Sigmoid colon (tissue), 4 donors: ENCODE measurements around the gene SESN1.

Source experiments
- CTCF ChIP-seq, 4 experiments: fragments of 450-650 bp in 3 of 4; fragments of 200-600 bp in 1 of 4; IDR thresholded peaks; one replicate each; pipeline ENCODE4 v1.5.1; 2016 to 2019; ENCODE audit warnings: antibody characterized with exemption in 4 of 4, mild to moderate bottlenecking in 3 of 4, moderate library complexity in 2 of 4
- EP300 ChIP-seq, 4 donors: sonication (generic); formaldehyde crosslinking; IDR thresholded peaks; one replicate each; pipeline ENCODE4 v1.6.1; 2017; ENCODE audit warnings: antibody characterized with exemption in 4 of 4
- POLR2AphosphoS5 ChIP-seq, 4 donors: sonication (generic); formaldehyde crosslinking; IDR thresholded peaks; one replicate each; pipeline ENCODE4 v1.6.1; 2017; ENCODE audit warnings: antibody characterized with exemption in 4 of 4

GRCh38 chr6:109007521-109007920 lies 87.1 kb downstream of the SESN1 start:
- TF ChIP-seq CTCF (IDR thresholded peaks at IDR 0.05), result no peak
- no peak for TF ChIP-seq POLR2AphosphoS5 (IDR thresholded peaks at IDR 0.05)
- no peak for TF ChIP-seq EP300 (IDR thresholded peaks at IDR 0.05)
